Activated B cell treated with CpG ODN at 0.5 μM for 24 hours (primary cell): ENCODE data around the gene ZBTB40. TPM values are rescaled to one million over a fixed set of nuclear protein-coding genes. Genes with fewer than 3 reads are reported as not detected.

Experiments
- ATAC-seq: fragments of 200-7000 bp; cut with Tn5 transposase; one replicate; pipeline ENCODE4 v1.10.0; 2021; ENCODE audit warnings: low read depth, mild to moderate bottlenecking, moderate library complexity
- CTCF ChIA-PET: fragments of 350-600 bp; sonication (Branson Sonifier 250); formaldehyde crosslinking; loops from one replicate; lab custom pipeline; 2021; ENCODE audit warnings: antibody characterized with exemption; lab: Charles Lee
- POLR2A ChIA-PET: fragments of 350-600 bp; sonication (Branson Sonifier 250); formaldehyde crosslinking; loops from one replicate; lab custom pipeline; 2021; ENCODE audit warnings: antibody characterized with exemption; lab: Charles Lee
- DNase-seq: peaks from one replicate; pipeline ENCODE4 v3.0.0; 2022
- H3K27ac Mint-ChIP-seq: one replicate; pipeline ENCODE4 v1.8.0; 2020; ENCODE audit warnings: mixed read lengths
- H3K27me3 Mint-ChIP-seq: one replicate; pipeline ENCODE4 v1.8.0; 2021; ENCODE audit warnings: mixed read lengths
- H3K36me3 Mint-ChIP-seq: one replicate; pipeline ENCODE4 v1.8.0; 2021; ENCODE audit warnings: low read depth, mixed read lengths
- H3K4me1 Mint-ChIP-seq: one replicate; pipeline ENCODE4 v1.8.0; 2021; ENCODE audit warnings: mixed read lengths
- H3K4me3 Mint-ChIP-seq: one replicate; pipeline ENCODE4 v1.8.0; 2020; ENCODE audit warnings: mild to moderate bottlenecking, mixed read lengths
- H3K9me3 Mint-ChIP-seq: one replicate; pipeline ENCODE4 v1.8.0; 2020; ENCODE audit warnings: mixed read lengths
- intact Hi-C: fragments of 100-400 bp; cut with micrococcal nuclease; formaldehyde crosslinking; loops from one replicate; pipeline ENCODE4 v1.15.1; 2024
- total RNA-seq: library from RNA; stranded (reverse); gene quantifications from 2 replicates; pipeline ENCODE4 v1.2.3, GENCODE V29; 2022
- TF ChIP-seq, protein P1 (sequence below): fragments of 200-600 bp; IDR thresholded peaks from one replicate; pipeline ENCODE4 v1.8.0; 2022; ENCODE audit warnings: antibody characterized with exemption, mild to moderate bottlenecking

The ZBTB40 gene
- total RNA-seq, 1 donor from 2014 or later: 36.2 TPM

DNA sequence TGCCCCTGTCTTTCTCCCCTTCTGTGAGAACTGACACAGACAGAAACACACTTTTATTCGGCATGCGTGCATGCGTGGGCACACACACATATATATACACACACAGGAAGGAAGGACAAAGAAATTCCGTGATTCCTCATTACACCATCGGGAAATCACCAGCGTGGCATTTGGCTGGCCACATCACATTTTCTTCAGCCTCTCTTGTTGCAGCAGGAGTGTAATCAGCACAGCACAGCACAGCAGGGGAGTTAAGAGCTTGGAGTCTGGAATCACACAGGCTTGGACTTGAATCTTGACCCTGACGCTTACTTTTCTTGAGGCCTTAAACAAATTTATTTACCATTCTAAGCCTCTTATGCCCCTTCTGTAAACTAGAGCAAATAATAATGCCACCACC is 66.3 kb downstream of the ZBTB40 start:
- Mint-ChIP-seq H3K36me3 (peaks cover 92% of the 10 kb centered on the region), H3K27me3 (no peaks in the 10 kb centered on the region), H3K27ac (no peak overlapping the region), H3K9me3 (no peaks in the 10 kb centered on the region), H3K4me1 (no peaks in the 10 kb centered on the region), H3K4me3 (no peak overlapping the region)
- ChIA-PET POLR2A (no interaction called here), CTCF (no interaction called here)
- TF ChIP-seq, protein P1, sequence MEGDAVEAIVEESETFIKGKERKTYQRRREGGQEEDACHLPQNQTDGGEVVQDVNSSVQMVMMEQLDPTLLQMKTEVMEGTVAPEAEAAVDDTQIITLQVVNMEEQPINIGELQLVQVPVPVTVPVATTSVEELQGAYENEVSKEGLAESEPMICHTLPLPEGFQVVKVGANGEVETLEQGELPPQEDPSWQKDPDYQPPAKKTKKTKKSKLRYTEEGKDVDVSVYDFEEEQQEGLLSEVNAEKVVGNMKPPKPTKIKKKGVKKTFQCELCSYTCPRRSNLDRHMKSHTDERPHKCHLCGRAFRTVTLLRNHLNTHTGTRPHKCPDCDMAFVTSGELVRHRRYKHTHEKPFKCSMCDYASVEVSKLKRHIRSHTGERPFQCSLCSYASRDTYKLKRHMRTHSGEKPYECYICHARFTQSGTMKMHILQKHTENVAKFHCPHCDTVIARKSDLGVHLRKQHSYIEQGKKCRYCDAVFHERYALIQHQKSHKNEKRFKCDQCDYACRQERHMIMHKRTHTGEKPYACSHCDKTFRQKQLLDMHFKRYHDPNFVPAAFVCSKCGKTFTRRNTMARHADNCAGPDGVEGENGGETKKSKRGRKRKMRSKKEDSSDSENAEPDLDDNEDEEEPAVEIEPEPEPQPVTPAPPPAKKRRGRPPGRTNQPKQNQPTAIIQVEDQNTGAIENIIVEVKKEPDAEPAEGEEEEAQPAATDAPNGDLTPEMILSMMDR: no peak
- no peak for ATAC-seq
- DNase-seq: no peak
- intact Hi-C loops: no loop called here

DNA sequence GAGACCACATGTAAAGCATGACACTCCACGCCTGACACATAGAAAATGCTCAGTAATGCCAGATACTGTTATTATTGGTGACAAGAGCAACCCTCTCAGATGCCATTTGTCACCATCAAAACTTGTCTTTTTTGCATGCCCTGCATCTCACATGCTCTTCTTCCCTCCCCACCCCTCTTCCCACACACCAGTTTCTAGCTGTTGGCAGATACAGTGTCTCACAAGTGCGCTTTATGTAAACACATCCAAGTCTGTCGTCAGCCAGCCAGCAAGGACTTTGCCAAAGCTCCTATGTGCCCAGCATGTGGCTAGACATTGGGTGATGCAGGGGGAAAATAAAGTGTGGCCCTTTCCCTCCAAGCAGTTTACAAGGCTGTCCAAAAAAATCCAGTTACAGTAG is 66.7 kb downstream of the ZBTB40 start:
- intact Hi-C loops: no loop called here
- peaks cover 93% of the 10 kb centered on the region for H3K36me3 Mint-ChIP-seq

DNA sequence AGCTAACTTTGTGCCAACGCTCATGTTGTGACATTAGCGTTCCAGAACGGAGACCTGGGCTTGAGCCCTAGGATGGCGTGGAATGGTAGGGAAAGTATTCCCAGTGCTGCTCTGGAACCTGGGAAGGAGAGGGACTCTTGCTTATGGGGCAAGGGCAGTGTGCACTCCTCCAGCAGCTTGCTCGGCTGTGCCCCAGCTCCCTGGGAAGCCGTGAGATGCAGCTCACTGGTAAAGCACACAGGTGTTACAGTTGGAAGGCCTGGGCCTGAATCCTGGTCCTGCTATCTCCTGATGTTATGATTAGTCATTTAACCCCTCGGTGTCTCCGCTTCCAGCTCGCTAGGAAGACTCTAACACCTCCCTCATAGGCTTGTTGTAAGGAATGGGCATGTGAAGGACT is 69.2 kb downstream of the ZBTB40 start:
- Mint-ChIP-seq H3K4me1 (no peaks in the 10 kb centered on the region), H3K36me3 (peaks cover 95% of the 10 kb centered on the region), H3K9me3 (no peaks in the 10 kb centered on the region), H3K27ac (no peak overlapping the region), H3K4me3 (no peak overlapping the region), H3K27me3 (no peaks in the 10 kb centered on the region)
- CTCF ChIA-PET: no interaction called here
- intact Hi-C loops: no loop called here
- TF ChIP-seq, protein P1: no peak
- DNase-seq (no peak), ATAC-seq (no peak)
- POLR2A ChIA-PET: no interaction called here

More for the DNA sequence above, 66.7 kb downstream of the ZBTB40 start:
- Mint-ChIP-seq H3K27me3 (no peaks in the 10 kb centered on the region), H3K27ac (no peak overlapping the region), H3K4me1 (no peaks in the 10 kb centered on the region), H3K9me3 (no peaks in the 10 kb centered on the region), H3K4me3 (no peak overlapping the region)
- POLR2A ChIA-PET: no interaction called here
- CTCF ChIA-PET: no interaction called here
- no peak for ATAC-seq
- TF ChIP-seq, protein P1: no peak
- no peak for DNase-seq

DNA sequence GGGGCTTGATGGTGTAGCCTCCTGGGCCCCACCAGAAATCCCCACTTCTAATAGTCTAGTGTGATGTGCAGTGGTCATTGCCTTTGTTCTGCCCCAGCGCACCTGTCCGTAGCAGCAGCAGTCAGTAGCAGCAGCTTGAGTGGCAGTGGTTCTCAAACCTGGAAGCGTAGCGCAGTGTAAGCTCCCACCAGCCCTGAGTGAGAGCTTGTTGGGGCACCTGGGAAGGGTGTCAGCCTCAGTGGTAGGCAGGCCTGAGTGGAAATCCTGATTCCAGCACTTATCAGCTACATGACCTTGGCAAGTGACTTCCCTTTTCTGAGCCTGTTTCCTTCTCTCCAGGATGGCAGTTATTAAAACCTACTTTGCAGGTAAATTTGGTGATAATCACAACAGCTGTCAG is 70.0 kb downstream of the ZBTB40 start:
- TF ChIP-seq, protein P1: no peak
- intact Hi-C loops: no loop called here
- H3K36me3 Mint-ChIP-seq: peaks cover 95% of the 10 kb centered on the region
- no peak overlapping the region for H3K27ac Mint-ChIP-seq
- ATAC-seq: no peak
- ChIA-PET POLR2A (no interaction called here), CTCF (no interaction called here)
- H3K9me3 Mint-ChIP-seq: no peaks in the 10 kb centered on the region
- no peak overlapping the region for H3K4me3 Mint-ChIP-seq
- H3K27me3 Mint-ChIP-seq: no peaks in the 10 kb centered on the region
- no peaks in the 10 kb centered on the region for H3K4me1 Mint-ChIP-seq
- no peak for DNase-seq

DNA sequence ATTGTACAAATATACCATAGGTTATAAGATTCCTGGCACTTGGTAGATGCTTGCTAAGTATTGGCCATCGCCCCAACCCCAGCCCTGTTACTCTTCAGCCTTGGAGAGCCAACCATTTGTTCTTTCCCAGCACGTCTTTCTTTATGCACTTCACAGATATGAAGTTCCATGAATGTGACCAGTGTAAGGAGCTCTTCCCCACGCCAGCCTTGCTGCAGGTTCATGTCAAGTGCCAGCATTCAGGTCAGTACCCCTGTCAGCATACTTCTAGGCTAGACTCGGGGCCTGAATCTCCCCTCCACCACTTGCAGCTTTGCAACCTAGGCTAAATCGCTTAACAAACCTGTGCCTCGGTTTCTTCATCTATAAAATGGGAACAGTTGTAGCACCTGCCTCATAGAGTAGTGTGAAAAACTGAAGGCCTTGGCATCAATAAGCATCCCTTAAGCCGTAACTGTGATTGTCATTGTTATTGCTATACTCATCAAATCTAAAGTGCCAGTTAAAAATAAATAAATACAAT is 70.6 kb downstream of the ZBTB40 start:
- ATAC-seq: no peak
- H3K27me3 Mint-ChIP-seq: no peaks in the 10 kb centered on the region
- no peaks in the 10 kb centered on the region for H3K4me1 Mint-ChIP-seq
- POLR2A ChIA-PET: no interaction called here
- TF ChIP-seq, protein P1: no peak
- H3K27ac Mint-ChIP-seq: no peak overlapping the region
- H3K4me3 Mint-ChIP-seq: no peak overlapping the region
- intact Hi-C loops: no loop called here
- no peaks in the 10 kb centered on the region for H3K9me3 Mint-ChIP-seq
- no peak for DNase-seq
- peaks cover 95% of the 10 kb centered on the region for H3K36me3 Mint-ChIP-seq
- CTCF ChIA-PET: no interaction called here
